Fibroblast of lung (primary cell): ENCODE data around the gene NPHP4.

Experiments
- CTCF ChIP-seq, 2 donors: IDR thresholded peaks in 1 of 2; conservative IDR thresholded peaks in 1 of 2; 1 replicate in 1 of 2; 2 replicates in 1 of 2; pipeline ENCODE4 v1.5.1; 2011 to 2012; ENCODE audit warnings: low read length in 2 of 2, control low read depth in 1 of 2, inconsistent platforms in 1 of 2, low read depth in 1 of 2, mild to moderate bottlenecking in 1 of 2
- EZH2 ChIP-seq: IDR thresholded peaks from 2 replicates; pipeline ENCODE4 v1.5.1; 2012; ENCODE audit warnings: low read length, control low read depth, mild to moderate bottlenecking; ENCODE audit errors: missing control alignments

GRCh38 chr1:6011161-6011945, 19.1 kb upstream of the NPHP4 start:
- no peak for TF ChIP-seq CTCF (conservative IDR thresholded peaks at IDR 0.05 in 1 of 2, IDR thresholded peaks at IDR 0.05 in 1 of 2; ENCODE audit: low read depth in 1 of 2, low read length in 2 of 2)
- no peak for TF ChIP-seq EZH2
